ENCODE results near the gene EPHB2. TPM values are rescaled to one million over a fixed set of nuclear protein-coding genes. Genes with fewer than 3 reads are reported as not detected.

The EPHB2 gene
- total RNA-seq, 1 donor from 2014 or later, result 62.0 TPM

DNA sequence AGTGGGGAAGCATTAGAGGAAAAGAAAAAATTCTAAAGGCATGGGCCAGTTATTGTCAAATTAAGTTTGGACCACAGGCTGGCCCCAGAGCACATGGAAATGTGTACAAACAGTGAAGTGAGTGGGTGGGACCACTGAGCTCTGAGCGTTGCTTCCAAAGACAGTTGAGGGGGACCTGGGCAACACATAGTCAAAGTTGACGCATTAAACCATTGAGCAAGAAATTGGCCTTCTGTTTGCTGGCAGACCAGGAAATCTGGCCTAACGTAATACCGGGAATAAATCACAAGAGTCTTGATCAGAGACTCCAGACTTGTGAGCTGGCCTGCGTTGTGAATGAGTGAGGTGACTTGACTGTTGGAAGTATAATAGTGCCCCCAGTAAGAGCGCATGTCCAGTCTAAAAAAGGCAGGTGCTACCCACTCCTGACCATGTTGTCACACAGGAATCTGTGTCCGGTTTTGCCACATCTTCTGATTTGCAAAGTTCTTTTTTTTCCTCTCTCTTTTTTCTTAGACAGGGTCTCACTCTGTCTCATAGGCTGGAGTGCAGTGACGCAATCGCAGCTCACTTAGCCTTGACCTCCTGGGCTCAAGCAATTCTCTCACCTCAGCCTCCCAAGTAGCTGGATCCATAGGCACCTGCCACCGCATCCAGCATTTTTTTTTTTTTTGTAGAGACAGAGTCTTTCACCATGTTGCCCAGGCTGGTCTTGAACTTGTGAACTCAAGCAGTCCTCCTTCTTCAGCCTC, 10.7 kb downstream of the EPHB2 start:
- no peak for DNase-seq (ENCODE audit: low read depth, low spot score)

DNA sequence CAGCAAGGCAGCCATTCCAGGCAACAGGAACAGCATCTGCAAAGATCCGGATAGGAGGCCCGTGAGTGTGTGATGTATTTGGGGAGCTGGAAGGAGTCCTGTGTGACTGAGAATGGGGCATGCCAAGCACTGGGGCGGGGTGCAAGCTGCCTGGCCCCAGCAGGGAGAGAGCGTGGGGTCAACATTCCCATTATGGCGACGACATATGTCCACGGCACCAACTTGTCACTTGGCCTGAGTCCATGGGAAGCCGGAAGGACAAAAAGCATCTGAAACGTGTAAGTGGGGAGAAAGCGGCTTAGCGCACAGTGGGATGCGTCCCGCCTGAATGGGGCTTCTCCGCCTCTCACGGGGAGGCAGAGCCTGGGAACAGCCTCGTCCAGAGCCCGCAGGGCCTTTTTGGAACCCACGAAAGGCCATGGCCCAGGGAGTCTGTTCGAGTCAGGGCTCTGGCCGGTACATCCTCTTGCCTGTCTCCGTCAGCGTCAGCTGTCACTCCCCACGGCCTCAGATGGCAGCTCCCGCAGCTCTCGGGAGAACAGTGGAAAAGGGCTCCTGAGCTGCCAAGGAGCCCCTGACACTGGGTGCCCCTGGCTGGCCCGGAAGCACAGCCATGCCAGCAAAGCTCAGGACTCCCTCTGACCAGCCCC, 12.4 kb downstream of the EPHB2 start:
- DNase-seq (ENCODE audit: low read depth, low spot score), result no peak

DNA sequence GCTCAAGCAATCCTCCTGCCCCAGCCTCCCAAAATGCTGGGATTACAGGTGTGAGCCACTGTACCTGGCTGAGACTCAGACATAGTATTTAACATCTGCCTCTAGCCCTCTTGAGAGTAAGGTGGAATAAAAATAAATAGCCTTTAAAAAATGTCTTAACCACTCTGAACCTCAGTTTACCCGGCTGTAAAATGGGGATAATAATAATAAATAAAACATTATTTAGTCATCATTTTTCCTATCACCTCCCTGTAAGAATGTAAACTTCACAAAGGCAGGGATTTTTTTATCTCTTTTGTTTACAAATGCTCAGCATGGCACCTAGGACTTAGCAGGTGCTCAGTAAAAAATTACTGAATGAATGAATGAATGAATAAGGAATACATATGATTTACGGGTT, 17.2 kb downstream of the EPHB2 start:
- no peak for DNase-seq (ENCODE audit: low read depth, low spot score)

DNA sequence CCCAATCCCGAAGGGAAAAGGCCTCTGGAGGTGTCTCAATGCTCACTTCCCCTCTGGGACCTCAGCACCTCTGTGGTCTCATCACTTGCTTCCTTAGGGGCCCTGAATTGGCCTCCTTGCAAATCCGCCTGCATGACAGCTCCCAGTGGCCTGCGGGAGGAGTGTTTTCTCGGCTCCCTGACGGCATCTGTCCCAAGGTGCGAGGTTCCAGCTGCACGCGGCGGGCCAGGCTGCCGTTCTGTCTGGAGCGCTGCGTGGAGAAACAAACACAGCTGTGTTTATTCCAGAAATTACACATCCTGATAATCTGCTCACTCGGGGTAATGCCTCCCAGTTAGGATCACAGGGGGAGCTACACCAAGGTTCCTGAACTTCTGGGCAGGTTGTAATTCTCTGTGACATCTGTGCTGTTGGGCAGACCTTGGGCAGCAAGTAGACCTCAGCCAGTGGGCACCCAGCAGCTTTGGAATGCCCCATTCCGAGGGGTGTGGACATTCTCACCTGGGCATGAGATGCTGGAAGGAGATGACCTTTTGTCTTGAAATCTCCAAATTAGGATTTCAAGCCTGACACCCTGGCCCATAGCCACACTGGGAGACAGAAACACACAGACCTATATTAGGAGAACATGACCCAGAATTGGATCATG, 18.2 kb downstream of the EPHB2 start:
- no peak for DNase-seq (ENCODE audit: low read depth, low spot score)

GRCh38 chr1:22729400-22729773, 18.7 kb downstream of the EPHB2 start:
- DNase-seq (ENCODE audit: low read depth, low spot score), result no peak

DNA sequence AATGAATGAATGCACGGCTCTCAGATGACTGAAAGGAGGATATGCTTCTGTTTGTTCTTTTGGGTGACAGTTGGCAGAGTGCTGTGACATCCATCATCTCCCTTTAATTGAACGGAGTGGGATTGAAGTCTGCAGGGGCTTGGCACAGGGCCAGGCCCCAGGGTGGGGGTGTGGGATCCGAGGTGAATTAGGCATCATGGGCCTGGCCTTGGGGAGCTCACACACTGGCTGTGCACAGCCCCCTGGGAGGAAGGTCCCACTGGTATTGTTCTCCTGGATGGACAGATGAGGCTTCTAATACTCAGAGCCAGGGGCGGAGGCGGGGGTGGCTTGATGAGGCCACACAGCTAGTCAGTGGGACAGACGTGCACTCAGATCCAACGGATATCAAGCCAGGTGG, 19.3 kb downstream of the EPHB2 start:
- DNase-seq (ENCODE audit: low read depth, low spot score), result no peak

- no peak for DNase-seq (ENCODE audit: low read depth, low spot score)
Measured at GRCh38 chr1:22731924-22732720, 21.5 kb downstream of the EPHB2 start.

DNA sequence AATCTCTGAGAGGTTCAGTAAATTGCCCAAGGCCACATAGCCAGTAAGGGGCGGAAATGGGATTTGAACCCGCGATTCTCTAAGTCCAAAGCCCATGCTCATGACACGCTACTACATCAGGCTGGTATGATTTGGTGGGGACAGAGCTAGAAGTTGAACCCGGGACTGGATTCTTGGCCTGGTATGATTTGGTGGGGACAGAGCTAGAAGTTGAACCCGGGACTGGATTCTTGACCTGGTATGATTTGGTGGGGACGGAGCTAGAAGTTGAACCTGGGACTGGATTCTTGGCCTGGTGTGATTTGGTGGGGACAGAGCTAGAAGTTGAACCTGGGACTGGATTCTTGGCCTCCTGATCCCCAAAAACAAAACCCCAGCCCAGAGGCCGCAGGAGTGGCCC, 23.0 kb downstream of the EPHB2 start:
- no peak for DNase-seq (ENCODE audit: low read depth, low spot score)

DNA sequence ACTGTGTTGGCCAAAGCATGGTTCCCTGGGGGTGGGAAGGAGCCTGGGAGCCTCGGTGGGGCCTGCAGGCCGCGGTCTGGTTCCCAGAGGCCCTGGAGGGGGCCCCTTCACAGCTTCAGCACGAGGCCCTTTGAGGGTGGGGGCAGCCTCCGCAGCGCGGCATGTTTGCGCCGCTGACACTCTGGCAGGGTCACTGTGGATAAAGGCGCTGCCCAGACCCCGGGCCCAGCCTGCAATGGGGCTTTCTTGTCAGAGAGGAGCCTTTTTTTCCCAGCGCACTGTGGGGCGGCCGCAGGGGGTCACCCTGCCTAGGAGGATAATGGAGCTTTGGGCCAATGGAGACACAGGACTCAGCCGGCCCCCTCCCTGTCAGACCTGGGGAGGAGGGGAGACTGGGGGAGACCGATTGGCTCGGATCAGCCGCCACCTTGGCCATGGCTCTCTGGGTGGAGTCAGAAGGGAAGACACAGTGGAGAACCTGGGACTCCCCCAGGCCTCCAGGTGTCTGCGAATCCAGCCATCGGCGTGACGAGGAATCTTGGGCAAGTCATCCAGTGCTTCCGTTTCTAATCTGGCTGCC, 26.0 kb downstream of the EPHB2 start:
- DNase-seq (ENCODE audit: low read depth, low spot score), result no peak

DNA sequence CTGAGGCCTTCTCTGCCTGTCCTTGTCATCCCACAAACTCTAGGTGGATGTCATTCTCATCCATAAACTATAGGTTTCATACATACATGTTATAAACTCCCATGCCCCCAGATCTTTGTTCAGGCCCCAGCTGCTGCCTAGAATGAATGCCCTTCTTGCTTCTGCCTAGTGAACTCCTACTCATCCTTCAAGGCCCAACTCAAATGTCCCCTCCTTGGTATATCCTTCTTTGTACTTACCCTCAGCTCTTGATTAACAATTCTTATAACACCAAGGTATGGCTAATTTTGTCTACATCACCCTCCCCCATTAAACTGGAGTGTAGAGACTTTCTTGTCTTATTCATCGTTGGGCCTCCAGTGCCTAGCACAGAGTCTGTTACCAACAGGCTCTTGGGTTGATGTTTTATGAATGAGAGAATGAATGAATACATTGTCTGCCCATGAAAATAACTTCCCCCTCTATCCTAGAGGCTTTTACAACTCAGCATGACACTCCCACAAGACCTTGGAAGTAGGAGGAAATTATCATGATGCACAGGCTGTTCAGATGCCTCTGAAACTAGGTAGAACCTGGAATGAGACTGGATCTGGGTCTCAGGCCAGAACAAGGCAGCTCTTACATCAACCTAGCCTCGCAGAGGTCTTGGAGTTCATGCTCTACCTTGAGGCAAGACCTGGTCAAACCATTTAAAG, 26.9 kb downstream of the EPHB2 start:
- no peak for DNase-seq (ENCODE audit: low read depth, low spot score)

GRCh38 chr1:22738069-22738435, 27.4 kb downstream of the EPHB2 start:
- DNase-seq (ENCODE audit: low read depth, low spot score), result no peak

DNA sequence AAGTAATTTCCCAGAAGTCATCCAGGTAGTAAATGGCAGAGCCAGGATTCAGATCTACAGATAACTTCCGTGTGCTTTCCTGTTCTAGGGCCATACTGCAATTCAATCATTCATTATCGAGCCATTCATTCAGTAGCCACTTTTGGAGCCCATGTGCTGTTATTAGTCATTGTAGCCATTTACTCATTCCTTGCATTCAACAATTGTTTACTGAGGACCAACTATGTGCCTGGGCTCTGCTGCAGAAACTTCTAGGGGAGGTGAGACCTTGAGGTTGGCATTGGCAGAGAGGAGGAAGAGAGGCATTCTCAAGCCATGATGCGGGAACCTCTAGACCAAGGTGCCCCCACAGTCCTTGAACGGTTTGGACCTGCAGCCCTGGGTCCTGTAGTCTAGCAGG, 27.9 kb downstream of the EPHB2 start:
- no peak for DNase-seq (ENCODE audit: low read depth, low spot score)

- peak; percentile 63 for DNase-seq (ENCODE audit: low read depth, low spot score)
Measured at GRCh38 chr1:22739648-22740385, 29.2 kb downstream of the EPHB2 start.

DNA sequence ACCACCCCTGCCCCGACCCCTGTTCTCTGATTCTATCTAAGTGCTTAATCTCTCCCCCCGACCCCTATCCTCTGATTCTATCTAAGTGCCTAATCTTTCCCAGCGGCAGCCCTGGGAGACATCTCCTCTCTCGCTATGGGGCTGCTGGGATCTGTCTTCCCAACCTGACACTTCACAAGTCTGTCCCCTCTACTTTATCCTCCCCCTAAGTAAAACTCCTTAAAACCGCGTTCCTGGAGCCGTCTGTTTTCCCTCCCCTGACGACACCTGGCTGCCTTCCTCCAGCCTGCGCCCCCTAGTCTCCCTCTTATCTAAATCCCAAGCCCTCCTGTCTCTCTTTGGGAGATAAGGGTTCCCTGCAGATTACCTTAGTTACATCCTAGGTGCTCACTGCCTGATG, 30.5 kb downstream of the EPHB2 start:
- no peak for DNase-seq (ENCODE audit: low read depth, low spot score)

- peak; percentile 64 for DNase-seq (ENCODE audit: low read depth, low spot score)
Measured at GRCh38 chr1:22745669-22746585, 35.3 kb downstream of the EPHB2 start.

DNA sequence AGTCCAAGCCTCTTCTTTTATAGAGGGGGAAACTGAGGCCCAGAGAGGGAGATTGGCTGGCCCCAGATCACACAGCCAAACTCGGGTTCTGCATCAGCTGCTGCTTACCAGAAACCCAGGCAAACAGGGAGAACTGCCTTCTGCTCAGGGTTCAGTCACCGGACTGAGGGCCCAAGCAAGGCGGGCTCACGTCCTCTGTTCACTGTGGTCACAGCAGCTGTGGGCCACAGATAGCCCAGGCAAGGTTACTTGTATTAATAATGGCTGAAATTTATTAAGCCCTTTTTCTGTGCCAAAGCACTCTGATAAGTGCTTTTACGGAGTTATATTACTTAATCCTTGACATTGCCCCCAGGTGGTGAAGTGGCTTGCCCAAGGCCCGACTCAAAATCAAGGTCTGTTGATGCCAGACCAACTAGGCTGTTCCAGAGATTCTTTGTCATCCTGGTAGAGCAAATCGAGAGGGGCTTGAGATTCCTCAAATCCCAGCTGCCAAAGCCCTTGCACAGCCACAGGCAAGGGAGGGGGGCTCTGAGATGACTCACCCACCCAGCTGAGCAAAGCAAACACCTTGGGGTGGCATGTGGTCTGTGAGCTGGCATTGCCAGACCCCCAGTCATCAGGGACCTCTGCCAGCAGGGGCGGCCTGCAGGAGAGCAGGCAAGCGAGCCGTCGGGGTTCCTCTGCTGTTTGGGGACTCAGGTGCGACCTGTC, 36.5 kb downstream of the EPHB2 start:
- DNase-seq (ENCODE audit: low read depth, low spot score), result no peak

DNA sequence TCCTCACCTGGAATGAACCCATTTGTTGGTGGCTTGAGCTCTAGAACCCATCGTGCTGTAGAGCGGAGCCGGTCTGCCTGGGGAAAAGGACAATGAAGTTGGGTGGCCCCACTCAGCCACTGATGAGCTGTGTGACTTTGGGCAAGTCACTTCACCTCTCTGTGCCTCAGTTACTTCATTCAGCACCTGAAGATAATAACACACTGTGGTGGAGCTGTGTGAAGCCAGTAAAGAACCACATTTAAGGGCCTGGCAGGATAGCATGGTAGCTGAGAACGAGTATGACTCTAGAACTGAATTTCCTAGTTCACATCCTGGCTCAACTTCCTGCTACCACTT, 37.1 kb downstream of the EPHB2 start:
- no peak for DNase-seq (ENCODE audit: low read depth, low spot score)

DNA sequence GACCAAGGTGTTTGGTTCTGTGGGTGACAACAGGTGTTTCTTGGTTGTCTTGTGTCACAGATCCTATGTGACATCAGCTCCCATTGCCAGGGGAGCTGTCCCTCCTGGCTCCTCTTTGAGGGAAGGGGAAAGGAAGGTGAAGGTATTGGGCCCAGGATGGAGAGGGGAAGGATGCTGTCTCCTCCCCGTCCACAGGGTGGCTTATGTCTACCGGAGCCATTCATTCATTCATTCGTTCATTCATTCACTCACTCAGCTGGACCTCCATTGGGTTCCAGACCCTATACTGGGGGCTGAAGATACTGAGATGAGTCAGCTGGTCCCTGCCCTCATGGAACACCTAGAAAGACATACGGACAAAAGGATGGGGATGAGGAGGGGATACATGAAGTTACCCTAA, 38.9 kb downstream of the EPHB2 start:
- DNase-seq (ENCODE audit: low read depth, low spot score), result no peak
